ENCODE data around the gene BTBD10. TPM values are rescaled to one million over a fixed set of nuclear protein-coding genes. Genes with fewer than 3 reads are reported as not detected.

Gene BTBD10
- total RNA-seq, 1 donor = 55.7 TPM

DNA sequence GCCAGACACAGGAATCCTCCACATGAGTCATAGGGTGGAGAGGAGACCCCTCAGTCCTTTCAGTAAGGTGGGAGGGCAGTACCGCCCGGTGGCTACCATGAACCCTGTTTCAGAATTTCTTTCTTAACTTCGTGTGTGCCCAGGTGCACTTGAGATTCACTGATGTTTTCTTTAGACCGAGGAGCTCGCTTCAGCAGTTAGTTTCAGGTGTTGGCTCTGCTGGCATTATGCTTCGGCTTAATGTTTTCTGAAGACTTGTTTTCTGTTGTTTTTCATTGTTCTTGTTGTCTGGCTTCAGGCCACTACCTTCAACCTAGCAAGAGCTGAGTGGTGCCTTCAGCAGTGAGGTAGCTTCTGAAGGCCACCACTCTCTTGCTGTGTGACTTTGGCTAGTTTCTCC lies 114.0 kb downstream of the BTBD10 start:
- peaks cover 3% of the 10 kb centered on the region for H3K79me2 ChIP-seq (ENCODE audit: insufficient read depth, low read length)

GRCh38 chr11:13348305-13348704 lies 114.7 kb downstream of the BTBD10 start:
- H3K79me2 ChIP-seq (ENCODE audit: insufficient read depth, low read length) = peaks cover 3% of the 10 kb centered on the region
- no peak overlapping the region for H3K4me3 ChIP-seq (ENCODE audit: insufficient read depth, low read length)
- no peaks in the 10 kb centered on the region for H3K9me3 ChIP-seq (ENCODE audit: low read depth, low read length)
- no peak overlapping the region for H3K27ac ChIP-seq (ENCODE audit: low read depth, low read length)
- no peak overlapping the region for H3K4me2 ChIP-seq (ENCODE audit: insufficient read depth, low read length)
- DNase-seq (ENCODE audit: insufficient read length, low spot score, missing footprints) = no peak
- H3K36me3 ChIP-seq (ENCODE audit: insufficient read depth, low read length) = no peaks in the 10 kb centered on the region
- no peaks in the 10 kb centered on the region for H4K20me1 ChIP-seq (ENCODE audit: insufficient read depth, low read length)
- no peaks in the 10 kb centered on the region for H3K4me1 ChIP-seq (ENCODE audit: insufficient read depth, low read length)
- no peak for TF ChIP-seq CTCF (IDR thresholded peaks at IDR 0.05; ENCODE audit: extremely low read depth, low read depth, low read length)
- H3K27me3 ChIP-seq (ENCODE audit: insufficient read depth, low read length) = no peaks in the 10 kb centered on the region
- no peak overlapping the region for H2AFZ ChIP-seq (ENCODE audit: low read length)

More for the DNA sequence above, 114.0 kb downstream of the BTBD10 start:
- Histone ChIP-seq H3K27me3 (ENCODE audit: insufficient read depth, low read length) (no peaks in the 10 kb centered on the region), H3K4me2 (ENCODE audit: insufficient read depth, low read length) (no peak overlapping the region), H2AFZ (ENCODE audit: low read length) (no peak overlapping the region), H3K36me3 (ENCODE audit: insufficient read depth, low read length) (no peaks in the 10 kb centered on the region), H3K27ac (ENCODE audit: low read depth, low read length) (no peak overlapping the region), H3K4me3 (ENCODE audit: insufficient read depth, low read length) (no peak overlapping the region), H3K9me3 (ENCODE audit: low read depth, low read length) (no peaks in the 10 kb centered on the region), H4K20me1 (ENCODE audit: insufficient read depth, low read length) (no peaks in the 10 kb centered on the region), H3K4me1 (ENCODE audit: insufficient read depth, low read length) (no peaks in the 10 kb centered on the region)
- DNase-seq (ENCODE audit: insufficient read length, low spot score, missing footprints) = no peak
- no peak for TF ChIP-seq CTCF (IDR thresholded peaks at IDR 0.05; ENCODE audit: extremely low read depth, low read depth, low read length)

GRCh38 chr11:13347901-13348300 lies 115.1 kb downstream of the BTBD10 start:
- DNase-seq (ENCODE audit: insufficient read length, low spot score, missing footprints) = no peak
- Histone ChIP-seq H3K27ac (ENCODE audit: low read depth, low read length) (no peak overlapping the region), H3K36me3 (ENCODE audit: insufficient read depth, low read length) (no peaks in the 10 kb centered on the region), H3K9me3 (ENCODE audit: low read depth, low read length) (no peaks in the 10 kb centered on the region), H2AFZ (ENCODE audit: low read length) (no peak overlapping the region), H3K4me1 (ENCODE audit: insufficient read depth, low read length) (no peaks in the 10 kb centered on the region), H3K4me2 (ENCODE audit: insufficient read depth, low read length) (no peak overlapping the region), H3K4me3 (ENCODE audit: insufficient read depth, low read length) (no peak overlapping the region), H3K27me3 (ENCODE audit: insufficient read depth, low read length) (no peaks in the 10 kb centered on the region), H4K20me1 (ENCODE audit: insufficient read depth, low read length) (no peaks in the 10 kb centered on the region), H3K79me2 (ENCODE audit: insufficient read depth, low read length) (peaks cover 3% of the 10 kb centered on the region)
- no peak for TF ChIP-seq CTCF (IDR thresholded peaks at IDR 0.05; ENCODE audit: extremely low read depth, low read depth, low read length)

GRCh38 chr11:13346470-13346869 lies 116.6 kb downstream of the BTBD10 start:
- H3K9me3 ChIP-seq (ENCODE audit: low read depth, low read length) = no peaks in the 10 kb centered on the region
- TF ChIP-seq CTCF (IDR thresholded peaks at IDR 0.05; ENCODE audit: extremely low read depth, low read depth, low read length) = no peak
- no peaks in the 10 kb centered on the region for H3K4me1 ChIP-seq (ENCODE audit: insufficient read depth, low read length)
- H3K27ac ChIP-seq (ENCODE audit: low read depth, low read length) = no peak overlapping the region
- no peaks in the 10 kb centered on the region for H3K36me3 ChIP-seq (ENCODE audit: insufficient read depth, low read length)
- H3K4me3 ChIP-seq (ENCODE audit: insufficient read depth, low read length) = no peak overlapping the region
- H4K20me1 ChIP-seq (ENCODE audit: insufficient read depth, low read length) = no peaks in the 10 kb centered on the region
- no peak overlapping the region for H2AFZ ChIP-seq (ENCODE audit: low read length)
- no peak for DNase-seq (ENCODE audit: insufficient read length, low spot score, missing footprints)
- H3K4me2 ChIP-seq (ENCODE audit: insufficient read depth, low read length) = no peak overlapping the region
- peaks cover 3% of the 10 kb centered on the region for H3K79me2 ChIP-seq (ENCODE audit: insufficient read depth, low read length)
- no peaks in the 10 kb centered on the region for H3K27me3 ChIP-seq (ENCODE audit: insufficient read depth, low read length)

Data from osteoblast (primary cell).